Measurements from ENCODE around the gene MBNL1.

GRCh38 chr3:152472672-152472954, 203.9 kb downstream of the MBNL1 start:
- TF ChIP-seq CREB5 (CRISPR knock-in tag; IDR thresholded peaks at IDR 0.05; ENCODE audit: low read depth), result no peak
- no peak for TF ChIP-seq ZNF70 (CRISPR knock-in tag; IDR thresholded peaks at IDR 0.05)
- TF ChIP-seq ESRRG (CRISPR knock-in tag; IDR thresholded peaks at IDR 0.05), result no peak
- TF ChIP-seq OSR1 (CRISPR knock-in tag; IDR thresholded peaks at IDR 0.05), result no peak
- no peak for TF ChIP-seq PATZ1 (CRISPR knock-in tag; IDR thresholded peaks at IDR 0.05; ENCODE audit: borderline replicate concordance)
- no peak for TF ChIP-seq ZNF565 (CRISPR knock-in tag; conservative IDR thresholded peaks at IDR 0.05; ENCODE audit: low read depth)
- TF ChIP-seq RARB (CRISPR knock-in tag; IDR thresholded peaks at IDR 0.05), result no peak
- no peak for TF ChIP-seq CSDC2 (CRISPR knock-in tag; IDR thresholded peaks at IDR 0.05)
- TF ChIP-seq BACH2 (CRISPR knock-in tag; IDR thresholded peaks at IDR 0.05; ENCODE audit: borderline replicate concordance), result no peak
- no peak for TF ChIP-seq ARNTL (CRISPR knock-in tag; IDR thresholded peaks at IDR 0.05; ENCODE audit: borderline replicate concordance, low read depth)
- no peak for TF ChIP-seq ZNF8 (CRISPR knock-in tag; IDR thresholded peaks at IDR 0.05)
- TF ChIP-seq ZC3H10 (CRISPR knock-in tag; IDR thresholded peaks at IDR 0.05), result no peak
- TF ChIP-seq TCF4 (CRISPR knock-in tag; IDR thresholded peaks at IDR 0.05; ENCODE audit: borderline replicate concordance), result no peak
- no peak for TF ChIP-seq ZFP30 (CRISPR knock-in tag; IDR thresholded peaks at IDR 0.05)
